IMR-90 (cell line): ENCODE data around the gene H19. TPM values are rescaled to one million over a fixed set of nuclear protein-coding genes. Genes with fewer than 3 reads are reported as not detected.

Experiments
- ATAC-seq: fragments of 200-7000 bp; cut with Tn5 transposase; 2 replicates; pipeline ENCODE4 v1.9.1; 2020; ENCODE audit warnings: low read depth, mild to moderate bottlenecking, moderate library complexity
- BruUV-seq: library from RNA; stranded (reverse); fragments of 400-500 nt; replicated peaks from 2 replicates; lab custom pipeline; 2021; lab: Mats Ljungman, UMichigan
- CTCF ChIA-PET: fragments of 300-600 bp; formaldehyde crosslinking; extraction: SDS; loops from one replicate; lab custom pipeline; 2021; ENCODE audit warnings: antibody characterized with exemption; lab: Yijun Ruan, JAX
- POLR2A ChIA-PET: fragments of 300-600 bp; sonication (Branson Sonifier 250); formaldehyde crosslinking; loops from one replicate; lab custom pipeline; 2022; ENCODE audit warnings: antibody characterized with exemption; ENCODE audit not compliant: unreplicated experiment; lab: Charles Lee
- DNase-seq: peaks from one replicate; pipeline ENCODE4 v3.0.0; 2013
- H2AFZ ChIP-seq: replicated peaks from 2 replicates; pipeline ENCODE3; 2013; ENCODE audit warnings: low read length, mild to moderate bottlenecking; ENCODE audit not compliant: poor library complexity
- H2AK5ac ChIP-seq: 2 replicates; pipeline ENCODE4 v1.6.1; 2013; ENCODE audit warnings: low read depth, low read length, inconsistent platforms
- H2AK9ac ChIP-seq: replicated peaks from 2 replicates; pipeline ENCODE3; 2013; ENCODE audit warnings: mild to moderate bottlenecking, low read depth, low read length, moderate library complexity; ENCODE audit not compliant: poor library complexity
- H2BK120ac ChIP-seq: 2 replicates; pipeline ENCODE4 v1.6.1; 2013; ENCODE audit warnings: low read depth, low read length, inconsistent platforms
- H2BK15ac ChIP-seq: 3 replicates; pipeline ENCODE4 v1.6.1; 2013; ENCODE audit warnings: low read depth, low read length, inconsistent platforms
- H2BK20ac ChIP-seq: 2 replicates; pipeline ENCODE4 v1.6.1; 2013; ENCODE audit warnings: low read depth, mild to moderate bottlenecking, inconsistent platforms, low read length, moderate library complexity
- H2BK5ac ChIP-seq: 2 replicates; pipeline ENCODE4 v1.6.1; 2013; ENCODE audit warnings: mild to moderate bottlenecking, low read depth, low read length, inconsistent platforms; ENCODE audit not compliant: poor library complexity, severe bottlenecking
- H3K14ac ChIP-seq: replicated peaks from 2 replicates; pipeline ENCODE4 v1.6.1; 2013; ENCODE audit warnings: low read depth, low read length, inconsistent platforms
- H3K18ac ChIP-seq: 2 replicates; pipeline ENCODE4 v1.6.1; 2013; ENCODE audit warnings: low read depth, low read length, control low read depth
- H3K23ac ChIP-seq: 2 replicates; pipeline ENCODE4 v1.6.1; 2013; ENCODE audit warnings: low read depth, low read length, inconsistent platforms
- H3K27ac ChIP-seq: 2 replicates; pipeline ENCODE4 v1.5.1; 2013; ENCODE audit warnings: mild to moderate bottlenecking, control low read depth, low read length; ENCODE audit not compliant: insufficient read depth
- H3K27me3 ChIP-seq: 2 replicates; pipeline ENCODE4 v1.6.1; 2013; ENCODE audit warnings: low read length; ENCODE audit not compliant: control insufficient read depth, insufficient read depth
- H3K36me3 ChIP-seq: 2 replicates; pipeline ENCODE4 v1.6.1; 2013; ENCODE audit warnings: low read length, mixed read lengths; ENCODE audit not compliant: control insufficient read depth, insufficient read depth
- H3K4ac ChIP-seq: 2 replicates; pipeline ENCODE4 v1.6.1; 2013; ENCODE audit warnings: low read depth, low read length, inconsistent platforms
- H3K4me1 ChIP-seq: 2 replicates; pipeline ENCODE4 v1.6.1; 2013; ENCODE audit warnings: low read length, mixed read lengths; ENCODE audit not compliant: control insufficient read depth, insufficient read depth
- H3K4me2 ChIP-seq: 2 replicates; pipeline ENCODE4 v1.6.1; 2013; ENCODE audit warnings: low read depth, mild to moderate bottlenecking, control low read depth, low read length, moderate library complexity
- H3K4me3 ChIP-seq: 2 replicates; pipeline ENCODE4 v1.5.1; 2013; ENCODE audit warnings: low read depth, mild to moderate bottlenecking, control low read depth, low read length, moderate library complexity; ENCODE audit not compliant: insufficient read depth
- H3K56ac ChIP-seq: 2 replicates; pipeline ENCODE4 v1.6.1; 2013; ENCODE audit warnings: low read length, inconsistent platforms; ENCODE audit not compliant: insufficient read depth; ENCODE audit errors: extremely low read depth
- H3K79me1 ChIP-seq, 2 experiments: 2 replicates each; pipeline ENCODE4 v1.6.1; 2013; ENCODE audit warnings: low read length in 2 of 2, inconsistent platforms in 1 of 2, low read depth in 1 of 2
- H3K9ac ChIP-seq: 2 replicates; pipeline ENCODE4 v1.6.1; 2013; ENCODE audit warnings: low read depth, low read length, control low read depth
- H3K9me1 ChIP-seq: 2 replicates; pipeline ENCODE4 v1.6.1; 2013; ENCODE audit warnings: low read length, inconsistent platforms; ENCODE audit not compliant: insufficient read depth
- H3K9me3 ChIP-seq: 2 replicates; pipeline ENCODE4 v1.6.1; 2013; ENCODE audit warnings: low read length; ENCODE audit not compliant: control insufficient read depth, insufficient read depth
- H4K20me1 ChIP-seq: 2 replicates; pipeline ENCODE4 v1.6.1; 2013; ENCODE audit warnings: low read length, inconsistent platforms; ENCODE audit not compliant: insufficient read depth
- H4K5ac ChIP-seq: 2 replicates; pipeline ENCODE4 v1.6.1; 2013; ENCODE audit warnings: mild to moderate bottlenecking, low read depth, low read length, control low read depth
- H4K8ac ChIP-seq, 2 experiments: 2 replicates each; pipeline ENCODE4 v1.6.1; 2013; ENCODE audit warnings: low read depth in 2 of 2, low read length in 2 of 2, control low read depth in 1 of 2, inconsistent platforms in 1 of 2
- H4K91ac ChIP-seq: 2 replicates; pipeline ENCODE4 v1.6.1; 2013; ENCODE audit warnings: low read depth, low read length, inconsistent platforms; ENCODE audit not compliant: insufficient read depth
- BHLHE40 ChIP-seq: fragments of 150-350 bp; IDR thresholded peaks from 2 replicates; pipeline ENCODE4 v1.6.1; 2016; ENCODE audit warnings: mild to moderate bottlenecking, low read depth, low read length
- CTCF ChIP-seq: conservative IDR thresholded peaks from 2 replicates; pipeline ENCODE4 v1.5.1; 2012; ENCODE audit warnings: mild to moderate bottlenecking, low read depth, low read length, improper control_type of control experiment
- ELK1 ChIP-seq: fragments of 150-350 bp; IDR thresholded peaks from 2 replicates; pipeline ENCODE4 v1.6.1; 2016; ENCODE audit warnings: low read depth, mild to moderate bottlenecking, low read length, moderate library complexity, borderline replicate concordance
- MAFK ChIP-seq: IDR thresholded peaks from 2 replicates; pipeline ENCODE4 v1.6.1; 2012; ENCODE audit warnings: low read depth, low read length, improper control_type of control experiment
- NFE2L2 ChIP-seq: fragments of 150-350 bp; IDR thresholded peaks from 2 replicates; pipeline ENCODE4 v1.6.1; 2016; ENCODE audit warnings: low read depth, mild to moderate bottlenecking, low read length
- SMC3 ChIP-seq: fragments of 150-350 bp; IDR thresholded peaks from 2 replicates; pipeline ENCODE4 v1.6.1; 2016; ENCODE audit warnings: low read depth, mild to moderate bottlenecking, antibody characterized with exemption, low read length, moderate library complexity
- USF2 ChIP-seq: fragments of 150-350 bp; IDR thresholded peaks from 2 replicates; pipeline ENCODE4 v1.6.1; 2017; ENCODE audit warnings: mild to moderate bottlenecking, antibody characterized with exemption, low read length, low read depth
- WGBS, 2 experiments: methylation state at CpG; one replicate each; pipeline versions ENCODE4 v1.1.5 to v1.1.7; 2013; ENCODE audit warnings: missing lambda C conversion rate in 2 of 2; ENCODE audit not compliant: insufficient read length in 1 of 2; ENCODE audit errors: extremely low coverage in 2 of 2; 5-methylcytosine and 5-hydroxymethylcytosine counted together
- dilution Hi-C: fragments of 300-500 bp; cut with HindIII; formaldehyde crosslinking; loops from one replicate; pipeline ENCODE4 v1.14.3; 2018; ENCODE audit warnings: low sequenced_read_pairs; ENCODE audit not compliant: unreplicated experiment
- in situ Hi-C: fragments of 300-500 bp; cut with MboI; formaldehyde crosslinking; loops from 3 replicates; pipeline ENCODE4 v1.14.3; 2019; ENCODE audit warnings: low sequenced_read_pairs, inconsistent platforms, mixed read lengths
- intact Hi-C: fragments of 100-400 bp; cut with micrococcal nuclease; formaldehyde crosslinking; loops from 2 replicates; pipeline ENCODE4 v1.10.0; 2022
- polyA plus RNA-seq, 3 experiments: library from polyadenylated mRNA; depleted of rRNA; stranded (reverse); fragments of >200 nt; gene quantifications; 2 replicates each; pipeline ENCODE4 v1.2.3, GENCODE V29; 2012; ENCODE audit warnings: low replicate concordance in 1 of 3
- total RNA-seq: library from RNA; depleted of rRNA; stranded (reverse); fragments of >200 nt; gene quantifications from 2 replicates; pipeline ENCODE4 v1.2.3, GENCODE V29; 2012

H19 gene
- total and polyA plus RNA-seq, 2 of the 4 experiments (the other 2 are of a cell fraction) = 0.41 TPM; not detected in 1

GRCh38 chr11:1964955-1965354 lies 32.7 kb downstream of the H19 start:
- H3K9me1 ChIP-seq = no peaks in the 10 kb centered on the region
- no peak for ATAC-seq
- no CpG with 5 or more reads among the region's 20 CpGs for WGBS, 2 experiments
- H4K20me1 ChIP-seq = no peaks in the 10 kb centered on the region
- H3K4me1 ChIP-seq = no peaks in the 10 kb centered on the region
- no peaks in the 10 kb centered on the region for H3K36me3 ChIP-seq
- in situ Hi-C loops (no loop called here), intact Hi-C loops (no loop called here), dilution Hi-C loops (no loop called here)
- no peak overlapping the region for H2AFZ ChIP-seq
- no TSS peak for BruUV-seq
- H3K27me3 ChIP-seq = no peaks in the 10 kb centered on the region
- no peak overlapping the region for H4K8ac ChIP-seq
- H4K5ac ChIP-seq = no peak overlapping the region
- no peak overlapping the region for H3K18ac ChIP-seq
- H3K23ac ChIP-seq = no peak overlapping the region
- no peak overlapping the region for H2BK20ac ChIP-seq
- H3K14ac ChIP-seq = no peak overlapping the region
- ChIA-PET CTCF (no interaction called here), POLR2A (no interaction called here)
- no peak overlapping the region for H2AK5ac ChIP-seq
- no peak overlapping the region for H2BK5ac ChIP-seq
- H3K56ac ChIP-seq = no peak overlapping the region
- no peaks in the 10 kb centered on the region for H3K9me3 ChIP-seq
- no peak overlapping the region for H3K27ac ChIP-seq
- H3K79me1 ChIP-seq = no peaks in the 10 kb centered on the region
- H3K4ac ChIP-seq = no peak overlapping the region
- no peak overlapping the region for H4K91ac ChIP-seq
- H2BK15ac ChIP-seq = no peak overlapping the region
- no peak overlapping the region for H2AK9ac ChIP-seq
- no peak overlapping the region for H3K9ac ChIP-seq
- no peak for DNase-seq
- H3K4me3 ChIP-seq = no peak overlapping the region
- H3K4me2 ChIP-seq = no peak overlapping the region
- TF ChIP-seq USF2 (no peak), NFE2L2 (no peak), CTCF (no peak), ELK1 (no peak), BHLHE40 (no peak), SMC3 (no peak), MAFK (no peak)
- H2BK120ac ChIP-seq = no peak overlapping the region
